Hepatocyte (in vitro differentiated cells): ENCODE results near the gene ZDHHC21.

Experiments
- EZH2 ChIP-seq: fragments of 200-600 bp; sonication (generic); IDR thresholded peaks from 2 replicates; pipeline ENCODE4 v1.6.1; 2016; ENCODE audit warnings: antibody characterized with exemption, mild to moderate bottlenecking, borderline replicate concordance
- EZH2phosphoT487 ChIP-seq: fragments of 200-600 bp; sonication (generic); IDR thresholded peaks from one replicate; pipeline ENCODE4 v1.6.1; 2018; ENCODE audit warnings: antibody characterized with exemption, mild to moderate bottlenecking, low read depth, moderate library complexity; ENCODE audit not compliant: unreplicated experiment, severe bottlenecking
- TF ChIP-seq, protein P1 (sequence below): fragments of 200-600 bp; sonication (generic); IDR thresholded peaks from 2 replicates; pipeline ENCODE4 v1.5.1; 2016; ENCODE audit warnings: antibody characterized with exemption, mild to moderate bottlenecking; ENCODE audit not compliant: poor library complexity

DNA sequence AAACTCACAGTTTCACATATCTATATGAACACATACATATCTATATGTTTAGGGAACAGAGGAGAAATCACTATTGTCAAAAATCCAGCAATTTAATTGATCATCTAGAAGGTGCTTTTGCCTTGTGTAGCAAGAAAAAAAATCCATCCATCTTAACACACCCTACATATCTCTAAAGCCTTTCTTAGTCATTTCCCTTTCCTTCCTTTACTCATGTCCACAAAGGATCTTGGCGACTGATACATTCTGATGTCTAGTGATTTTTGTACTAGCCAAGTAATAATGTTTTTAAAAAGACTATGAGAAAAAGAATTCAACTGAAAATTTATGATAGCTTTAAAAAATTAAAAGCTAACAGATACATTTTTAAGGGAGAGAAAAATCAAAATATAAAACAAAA lies 22.5 kb downstream of the ZDHHC21 start:
- TF ChIP-seq, protein P1, sequence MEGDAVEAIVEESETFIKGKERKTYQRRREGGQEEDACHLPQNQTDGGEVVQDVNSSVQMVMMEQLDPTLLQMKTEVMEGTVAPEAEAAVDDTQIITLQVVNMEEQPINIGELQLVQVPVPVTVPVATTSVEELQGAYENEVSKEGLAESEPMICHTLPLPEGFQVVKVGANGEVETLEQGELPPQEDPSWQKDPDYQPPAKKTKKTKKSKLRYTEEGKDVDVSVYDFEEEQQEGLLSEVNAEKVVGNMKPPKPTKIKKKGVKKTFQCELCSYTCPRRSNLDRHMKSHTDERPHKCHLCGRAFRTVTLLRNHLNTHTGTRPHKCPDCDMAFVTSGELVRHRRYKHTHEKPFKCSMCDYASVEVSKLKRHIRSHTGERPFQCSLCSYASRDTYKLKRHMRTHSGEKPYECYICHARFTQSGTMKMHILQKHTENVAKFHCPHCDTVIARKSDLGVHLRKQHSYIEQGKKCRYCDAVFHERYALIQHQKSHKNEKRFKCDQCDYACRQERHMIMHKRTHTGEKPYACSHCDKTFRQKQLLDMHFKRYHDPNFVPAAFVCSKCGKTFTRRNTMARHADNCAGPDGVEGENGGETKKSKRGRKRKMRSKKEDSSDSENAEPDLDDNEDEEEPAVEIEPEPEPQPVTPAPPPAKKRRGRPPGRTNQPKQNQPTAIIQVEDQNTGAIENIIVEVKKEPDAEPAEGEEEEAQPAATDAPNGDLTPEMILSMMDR: no peak
- TF ChIP-seq EZH2 (no peak), EZH2phosphoT487 (no peak)
